ENCODE measurements around the gene TMEM178B. TPM values are rescaled to one million over a fixed set of nuclear protein-coding genes. Genes with fewer than 3 reads are reported as not detected.

TMEM178B gene
- total RNA-seq, 1 donor = 0.10 TPM

GRCh38 chr7:141263508-141263907 lies 189.6 kb downstream of the TMEM178B start:
- Histone ChIP-seq H3K9me3 (ENCODE audit: low read depth, low read length) (peaks cover 9% of the 10 kb centered on the region), H3K4me3 (ENCODE audit: low read length) (no peak overlapping the region), H3K27me3 (ENCODE audit: insufficient read depth, low read length) (no peaks in the 10 kb centered on the region), H3K4me1 (ENCODE audit: insufficient read depth, low read length) (no peaks in the 10 kb centered on the region)

GRCh38 chr7:141263983-141264382 lies 190.1 kb downstream of the TMEM178B start:
- H3K27me3 ChIP-seq (ENCODE audit: insufficient read depth, low read length) = no peaks in the 10 kb centered on the region
- no peak overlapping the region for H3K4me3 ChIP-seq (ENCODE audit: low read length)
- H3K9me3 ChIP-seq (ENCODE audit: low read depth, low read length) = peaks cover 4% of the 10 kb centered on the region
- H3K4me1 ChIP-seq (ENCODE audit: insufficient read depth, low read length) = no peaks in the 10 kb centered on the region

- H3K9me3 ChIP-seq (ENCODE audit: low read depth, low read length) = peaks cover 3% of the 10 kb centered on the region
- H3K27me3 ChIP-seq (ENCODE audit: insufficient read depth, low read length) = no peaks in the 10 kb centered on the region
- no peaks in the 10 kb centered on the region for H3K4me1 ChIP-seq (ENCODE audit: insufficient read depth, low read length)
- no peak overlapping the region for H3K4me3 ChIP-seq (ENCODE audit: low read length)
Measured at GRCh38 chr7:141264511-141264910, 190.6 kb downstream of the TMEM178B start.

- no peaks in the 10 kb centered on the region for H3K4me1 ChIP-seq (ENCODE audit: insufficient read depth, low read length)
- no peak overlapping the region for H3K4me3 ChIP-seq (ENCODE audit: low read length)
- H3K27me3 ChIP-seq (ENCODE audit: insufficient read depth, low read length) = no peaks in the 10 kb centered on the region
- H3K9me3 ChIP-seq (ENCODE audit: low read depth, low read length) = no peaks in the 10 kb centered on the region
Measured at GRCh38 chr7:141265668-141266067, 191.8 kb downstream of the TMEM178B start.

- Histone ChIP-seq H3K4me3 (ENCODE audit: low read length) (no peak overlapping the region), H3K4me1 (ENCODE audit: insufficient read depth, low read length) (no peaks in the 10 kb centered on the region), H3K9me3 (ENCODE audit: low read depth, low read length) (no peaks in the 10 kb centered on the region), H3K27me3 (ENCODE audit: insufficient read depth, low read length) (no peaks in the 10 kb centered on the region)
Measured at GRCh38 chr7:141268614-141269013, 194.8 kb downstream of the TMEM178B start.

GRCh38 chr7:141271451-141271850 lies 197.6 kb downstream of the TMEM178B start:
- Histone ChIP-seq H3K27me3 (ENCODE audit: insufficient read depth, low read length) (no peaks in the 10 kb centered on the region), H3K9me3 (ENCODE audit: low read depth, low read length) (no peaks in the 10 kb centered on the region), H3K4me1 (ENCODE audit: insufficient read depth, low read length) (no peaks in the 10 kb centered on the region), H3K4me3 (ENCODE audit: low read length) (no peak overlapping the region)

GRCh38 chr7:141272417-141272816 lies 198.6 kb downstream of the TMEM178B start:
- no peaks in the 10 kb centered on the region for H3K27me3 ChIP-seq (ENCODE audit: insufficient read depth, low read length)
- no peaks in the 10 kb centered on the region for H3K4me1 ChIP-seq (ENCODE audit: insufficient read depth, low read length)
- no peak overlapping the region for H3K4me3 ChIP-seq (ENCODE audit: low read length)
- H3K9me3 ChIP-seq (ENCODE audit: low read depth, low read length) = no peaks in the 10 kb centered on the region

GRCh38 chr7:141275350-141275749 lies 201.5 kb downstream of the TMEM178B start:
- no peaks in the 10 kb centered on the region for H3K27me3 ChIP-seq (ENCODE audit: insufficient read depth, low read length)
- H3K4me3 ChIP-seq (ENCODE audit: low read length) = no peak overlapping the region
- H3K9me3 ChIP-seq (ENCODE audit: low read depth, low read length) = no peaks in the 10 kb centered on the region
- H3K4me1 ChIP-seq (ENCODE audit: insufficient read depth, low read length) = no peaks in the 10 kb centered on the region

GRCh38 chr7:141276031-141276430 lies 202.2 kb downstream of the TMEM178B start:
- H3K4me3 ChIP-seq (ENCODE audit: low read length) = no peak overlapping the region

GRCh38 chr7:141280100-141280499 lies 206.2 kb downstream of the TMEM178B start:
- H3K4me1 ChIP-seq (ENCODE audit: insufficient read depth, low read length) = no peaks in the 10 kb centered on the region
- no peaks in the 10 kb centered on the region for H3K27me3 ChIP-seq (ENCODE audit: insufficient read depth, low read length)
- H3K4me3 ChIP-seq (ENCODE audit: low read length) = no peak overlapping the region
- no peaks in the 10 kb centered on the region for H3K9me3 ChIP-seq (ENCODE audit: low read depth, low read length)

More at GRCh38 chr7:141276031-141276430, 202.2 kb downstream of the TMEM178B start:
- no peaks in the 10 kb centered on the region for H3K9me3 ChIP-seq (ENCODE audit: low read depth, low read length)
- no peaks in the 10 kb centered on the region for H3K27me3 ChIP-seq (ENCODE audit: insufficient read depth, low read length)
- H3K4me1 ChIP-seq (ENCODE audit: insufficient read depth, low read length) = no peaks in the 10 kb centered on the region

- Histone ChIP-seq H3K27me3 (ENCODE audit: insufficient read depth, low read length) (no peaks in the 10 kb centered on the region), H3K4me1 (ENCODE audit: insufficient read depth, low read length) (no peaks in the 10 kb centered on the region), H3K4me3 (ENCODE audit: low read length) (no peak overlapping the region), H3K9me3 (ENCODE audit: low read depth, low read length) (no peaks in the 10 kb centered on the region)
Measured at GRCh38 chr7:141281311-141281710, 207.4 kb downstream of the TMEM178B start.

GRCh38 chr7:141286522-141286921 lies 212.7 kb downstream of the TMEM178B start:
- Histone ChIP-seq H3K9me3 (ENCODE audit: low read depth, low read length) (no peaks in the 10 kb centered on the region), H3K4me1 (ENCODE audit: insufficient read depth, low read length) (no peaks in the 10 kb centered on the region), H3K4me3 (ENCODE audit: low read length) (no peak overlapping the region), H3K27me3 (ENCODE audit: insufficient read depth, low read length) (no peaks in the 10 kb centered on the region)

GRCh38 chr7:141287936-141288335 lies 214.1 kb downstream of the TMEM178B start:
- Histone ChIP-seq H3K4me3 (ENCODE audit: low read length) (no peak overlapping the region), H3K9me3 (ENCODE audit: low read depth, low read length) (no peaks in the 10 kb centered on the region), H3K27me3 (ENCODE audit: insufficient read depth, low read length) (no peaks in the 10 kb centered on the region), H3K4me1 (ENCODE audit: insufficient read depth, low read length) (no peaks in the 10 kb centered on the region)

- Histone ChIP-seq H3K4me1 (ENCODE audit: insufficient read depth, low read length) (no peaks in the 10 kb centered on the region), H3K4me3 (ENCODE audit: low read length) (no peak overlapping the region), H3K27me3 (ENCODE audit: insufficient read depth, low read length) (no peaks in the 10 kb centered on the region), H3K9me3 (ENCODE audit: low read depth, low read length) (no peaks in the 10 kb centered on the region)
Measured at GRCh38 chr7:141288626-141289025, 214.8 kb downstream of the TMEM178B start.

GRCh38 chr7:141290365-141290764 lies 216.5 kb downstream of the TMEM178B start:
- Histone ChIP-seq H3K27me3 (ENCODE audit: insufficient read depth, low read length) (no peaks in the 10 kb centered on the region), H3K4me1 (ENCODE audit: insufficient read depth, low read length) (no peaks in the 10 kb centered on the region), H3K9me3 (ENCODE audit: low read depth, low read length) (no peaks in the 10 kb centered on the region), H3K4me3 (ENCODE audit: low read length) (no peak overlapping the region)

GRCh38 chr7:141290973-141291372 lies 217.1 kb downstream of the TMEM178B start:
- no peaks in the 10 kb centered on the region for H3K9me3 ChIP-seq (ENCODE audit: low read depth, low read length)
- H3K4me3 ChIP-seq (ENCODE audit: low read length) = no peak overlapping the region
- no peaks in the 10 kb centered on the region for H3K27me3 ChIP-seq (ENCODE audit: insufficient read depth, low read length)
- H3K4me1 ChIP-seq (ENCODE audit: insufficient read depth, low read length) = no peaks in the 10 kb centered on the region

- Histone ChIP-seq H3K9me3 (ENCODE audit: low read depth, low read length) (no peaks in the 10 kb centered on the region), H3K4me3 (ENCODE audit: low read length) (no peak overlapping the region), H3K4me1 (ENCODE audit: insufficient read depth, low read length) (no peaks in the 10 kb centered on the region), H3K27me3 (ENCODE audit: insufficient read depth, low read length) (no peaks in the 10 kb centered on the region)
Measured at GRCh38 chr7:141291541-141291940, 217.7 kb downstream of the TMEM178B start.
